Measurements from ENCODE around the gene DNAL1.

Gene DNAL1

DNA sequence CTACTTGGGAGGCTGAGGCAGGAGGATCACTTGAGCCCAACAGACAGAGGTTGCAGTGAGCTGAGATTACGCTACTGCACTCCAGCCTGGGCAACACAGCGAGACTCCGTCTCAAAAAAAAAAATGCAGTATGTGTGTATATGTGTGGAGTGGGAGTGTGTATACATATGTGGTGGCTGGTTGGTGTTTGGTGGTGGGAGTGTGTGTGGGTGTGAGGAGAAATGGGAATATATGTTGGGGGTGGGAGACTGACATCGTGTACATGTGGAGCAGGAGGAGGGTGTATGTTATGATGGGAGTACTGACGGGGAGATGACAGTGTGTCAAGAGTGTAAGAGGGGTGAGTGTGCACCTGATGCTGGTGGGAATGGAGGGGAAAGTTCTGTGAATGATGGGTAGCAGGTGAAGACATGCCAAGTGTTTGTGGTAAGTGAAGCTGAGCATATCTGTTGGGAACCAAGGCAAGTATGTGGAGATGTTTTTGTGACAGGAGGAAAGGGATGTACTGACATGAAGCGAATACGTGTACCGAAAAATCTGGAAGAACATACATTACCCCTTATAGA is 65.2 kb downstream of the DNAL1 start:
- no peak for DNase-seq

GRCh38 chr14:73710737-73711136 is 66.0 kb downstream of the DNAL1 start:
- no peak for DNase-seq

- DNase-seq, result no peak
Measured at GRCh38 chr14:73712071-73712506, 67.3 kb downstream of the DNAL1 start.

GRCh38 chr14:73712540-73713180 is 67.9 kb downstream of the DNAL1 start:
- peak; percentile 73 for DNase-seq

DNA sequence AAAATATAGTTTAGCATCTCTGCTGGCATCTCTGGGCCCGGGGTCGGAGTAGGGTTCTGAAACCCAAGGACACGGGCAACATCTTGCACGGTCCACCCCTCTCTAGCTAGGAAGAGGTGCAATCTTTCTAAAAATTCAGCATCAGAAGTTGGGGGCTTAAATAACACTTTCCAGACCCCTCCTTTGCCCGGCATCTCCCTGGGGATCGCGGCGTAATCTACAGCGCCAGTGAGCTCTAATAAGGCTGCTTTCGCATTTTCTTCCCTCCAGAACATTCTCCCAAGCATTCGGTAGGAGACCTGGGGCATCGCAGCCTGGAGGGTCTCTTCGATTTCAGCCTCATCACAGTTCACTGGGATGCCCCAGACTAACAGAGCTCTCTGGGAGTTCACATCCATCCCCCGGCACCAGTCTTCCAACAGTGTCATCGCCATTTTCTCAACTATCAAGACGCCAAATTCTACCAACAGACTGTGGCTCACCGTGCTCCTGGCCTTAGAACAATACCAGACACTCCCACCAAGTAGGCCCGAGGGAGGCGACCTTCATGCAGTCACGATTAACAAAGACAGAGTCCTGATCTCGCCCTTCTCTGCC is 68.5 kb downstream of the DNAL1 start:
- no peak for DNase-seq

GRCh38 chr14:73713803-73714655 is 69.2 kb downstream of the DNAL1 start, which contains the start of gene PNMA1:
Gene PNMA1 (minus strand): TSS chr14:73714384. CDS start chr14:73713639, 745 bp downstream.
- peak; percentile 95 for DNase-seq

DNA sequence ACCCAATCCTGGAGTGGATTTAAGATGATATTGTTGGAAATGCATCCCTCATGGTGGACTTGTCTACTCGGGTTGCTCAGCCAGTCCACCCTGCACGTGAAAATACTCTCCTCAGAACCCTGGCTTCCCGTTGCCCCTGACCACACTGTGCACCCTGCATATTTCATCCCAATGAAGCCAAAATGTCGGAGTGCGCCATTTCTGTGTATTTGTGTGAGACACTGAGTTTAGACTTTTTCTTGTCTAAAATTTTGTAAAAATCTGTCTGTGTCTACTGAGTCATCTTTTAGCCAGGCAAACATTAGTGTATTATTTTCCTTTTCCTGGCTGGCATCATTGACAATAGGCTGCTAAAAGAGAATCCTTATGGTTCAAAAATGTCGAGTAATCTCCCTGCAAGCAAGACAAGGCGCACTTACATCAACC is 69.9 kb downstream of the DNAL1 start:
- no peak for DNase-seq

- DNase-seq, result no peak
Measured at GRCh38 chr14:73715707-73716106, 70.9 kb downstream of the DNAL1 start.

- DNase-seq, result no peak
Measured at GRCh38 chr14:73717266-73717665, 72.5 kb downstream of the DNAL1 start.

GRCh38 chr14:73717711-73718417 is 73.1 kb downstream of the DNAL1 start:
- no peak for DNase-seq

DNA sequence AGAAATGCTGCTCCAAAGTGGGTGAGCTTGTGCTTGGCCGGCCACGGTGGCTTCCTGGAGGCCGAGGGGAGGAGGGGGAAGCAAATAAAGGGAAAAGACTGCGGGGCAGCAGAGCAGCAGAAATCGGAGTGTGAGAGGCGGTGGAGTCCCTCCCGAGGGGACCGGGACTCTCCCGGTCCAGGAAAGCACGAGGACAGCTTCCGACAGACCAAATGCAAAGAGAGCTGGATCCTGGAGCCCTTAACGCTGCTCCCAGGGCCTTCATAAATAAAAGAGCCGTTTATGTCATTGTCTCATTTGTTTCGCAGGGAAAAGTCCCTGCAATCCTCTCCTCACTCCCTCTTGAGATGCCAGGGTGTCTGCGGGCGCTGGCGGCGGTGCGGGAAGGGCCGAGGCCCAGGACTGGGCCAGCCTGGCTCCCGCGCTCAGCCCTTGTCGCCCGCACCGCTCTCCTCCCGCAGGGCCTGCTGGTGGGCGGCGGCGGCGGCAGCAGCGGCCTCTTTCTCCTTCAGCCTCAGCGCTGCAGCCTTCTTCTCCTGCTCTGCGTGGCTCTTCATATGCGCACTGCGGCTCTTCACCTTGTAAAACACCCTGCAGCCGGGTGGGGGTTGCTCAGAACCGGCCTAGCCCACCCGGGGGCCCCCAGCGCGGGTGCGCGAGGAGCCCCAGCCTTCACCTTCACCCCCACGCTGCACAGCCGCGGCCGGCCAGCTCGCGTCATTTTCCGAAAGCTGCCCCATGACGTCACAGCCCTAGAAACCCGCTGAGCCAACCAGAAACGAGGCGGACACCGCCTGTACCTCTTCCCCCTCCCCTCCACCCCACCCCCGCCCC is 73.8 kb downstream of the DNAL1 start:
- DNase-seq, result peak; percentile 50

- no peak for DNase-seq
Measured at GRCh38 chr14:73719361-73719760, 74.6 kb downstream of the DNAL1 start.

GRCh38 chr14:73719791-73720190 is 75.0 kb downstream of the DNAL1 start:
- DNase-seq, result peak; percentile 59

DNA sequence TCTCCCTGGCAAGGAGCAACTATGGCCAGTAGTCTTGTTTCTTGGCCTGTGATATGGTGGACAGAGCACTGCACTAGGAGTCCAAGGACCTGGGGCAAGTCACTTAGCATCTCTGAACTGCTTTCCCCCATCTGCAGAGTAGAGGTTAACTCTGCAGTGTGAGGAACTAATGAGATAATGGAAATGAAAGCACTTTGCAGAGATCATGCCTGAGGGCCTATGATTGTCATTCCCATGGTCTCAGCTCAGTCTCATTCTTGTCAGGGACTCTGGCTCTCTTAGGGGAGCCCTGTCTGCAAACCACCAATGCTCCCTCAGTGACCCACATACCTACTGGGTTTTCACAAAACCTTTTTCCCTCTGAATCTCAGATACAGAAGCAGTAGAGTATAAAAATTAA is 75.8 kb downstream of the DNAL1 start:
- no peak for DNase-seq

DNA sequence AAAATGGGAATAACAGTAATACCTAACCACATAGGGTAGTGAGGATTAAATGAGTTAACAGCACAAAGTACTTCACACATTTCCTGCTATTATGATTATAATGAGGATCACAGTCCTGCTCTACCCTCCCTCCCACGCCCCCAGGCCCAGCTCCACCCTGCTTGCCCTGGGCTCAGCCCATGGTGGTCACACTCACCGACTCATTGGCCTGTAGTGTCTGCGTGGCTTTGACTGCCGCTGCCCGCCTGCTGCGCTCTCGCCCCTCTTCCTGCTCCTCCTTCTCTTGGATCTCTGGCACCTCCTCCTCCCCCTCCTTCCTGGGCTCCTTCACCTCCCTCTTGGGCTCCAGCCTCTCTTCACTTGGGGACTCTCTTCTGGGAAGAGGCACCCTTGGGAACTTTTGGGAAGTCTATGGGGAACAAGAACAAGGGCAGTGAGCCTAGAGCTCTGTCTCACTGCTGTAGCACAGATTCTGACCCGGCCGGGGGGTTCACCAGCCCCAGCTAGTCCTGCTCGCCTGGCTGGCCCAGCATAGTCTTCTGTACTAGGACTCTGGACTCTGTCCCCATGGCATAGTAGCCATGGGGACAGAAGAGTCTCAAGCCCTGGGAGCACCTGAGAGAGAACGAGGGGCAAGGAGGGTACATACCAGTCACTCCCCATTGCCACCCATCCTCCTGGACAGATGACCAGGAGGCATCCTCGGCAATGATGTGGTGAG is 76.5 kb downstream of the DNAL1 start:
- DNase-seq, result peak; percentile 39

- peak; percentile 48 for DNase-seq
Measured at GRCh38 chr14:73722581-73722980, 77.8 kb downstream of the DNAL1 start.

- DNase-seq, result peak; percentile 60
Measured at GRCh38 chr14:73723406-73723796, 78.6 kb downstream of the DNAL1 start.

DNA sequence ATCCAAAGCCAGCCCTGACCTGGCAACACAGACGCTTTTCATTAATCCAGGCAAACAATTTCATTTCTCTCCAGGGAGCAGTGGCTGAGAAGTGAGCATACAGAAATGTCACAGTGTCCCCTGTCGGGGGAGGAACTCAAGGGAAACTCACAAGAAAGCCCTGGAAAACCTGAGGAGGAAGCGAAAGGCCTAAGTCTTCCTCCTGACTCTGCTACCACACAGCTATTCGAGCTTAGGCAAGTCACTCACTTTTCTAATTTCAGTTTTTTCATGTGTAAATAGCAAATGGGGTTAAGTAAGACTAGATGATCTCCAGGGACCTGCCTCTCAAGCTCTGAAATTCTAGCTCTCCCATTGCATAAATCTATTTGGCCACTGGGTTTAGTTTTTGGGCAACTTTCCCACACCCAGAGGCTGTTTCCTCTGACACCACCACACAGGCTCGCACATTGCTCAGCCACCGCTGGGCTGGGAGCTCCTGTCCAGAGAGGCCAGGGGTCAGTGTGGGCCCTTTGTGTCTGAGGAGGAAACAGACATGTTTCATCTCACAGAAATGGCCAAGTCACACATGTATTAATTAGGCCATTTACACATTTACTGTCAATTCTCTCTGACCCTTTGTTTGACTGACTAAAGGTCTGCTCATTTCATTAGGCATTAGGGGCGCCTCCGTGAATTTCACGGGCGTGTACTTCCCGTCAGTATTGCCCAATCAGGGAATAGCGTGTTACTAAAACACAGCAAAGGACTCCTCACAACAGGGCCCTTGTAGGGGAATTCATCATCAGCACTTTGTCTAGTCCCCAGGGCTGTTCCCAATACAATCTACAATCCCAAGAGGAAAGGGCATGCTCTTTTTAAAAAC is 79.2 kb downstream of the DNAL1 start:
- DNase-seq, result peak; percentile 61

DNA sequence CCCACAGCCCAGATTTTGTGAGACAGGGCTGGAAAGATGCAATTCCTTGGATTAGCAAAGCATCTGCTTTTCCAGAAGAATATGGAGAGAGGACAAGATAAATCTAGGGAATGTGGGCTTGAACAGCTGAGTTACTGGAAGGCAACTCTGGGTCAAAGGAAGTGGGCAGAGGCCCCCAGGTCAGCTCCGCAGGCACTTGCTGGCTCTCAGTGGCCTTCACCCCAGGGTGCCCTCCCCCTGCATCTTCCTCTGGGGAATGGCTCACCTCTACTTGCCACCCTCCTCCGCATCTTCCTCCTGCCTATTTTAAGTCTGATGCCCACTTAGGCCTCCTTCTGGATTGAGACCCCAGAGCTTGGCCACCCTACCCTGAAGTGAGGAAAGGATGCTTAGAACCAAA is 79.9 kb downstream of the DNAL1 start:
- no peak for DNase-seq
